HepG2 (cell line): Measurements from ENCODE around the gene STOML1. TPM values are rescaled to one million over a fixed set of nuclear protein-coding genes. Genes with fewer than 3 reads are reported as not detected.
A peak's percentile ranks its signal among the peaks of the same experiment; 100 is the strongest.

Source experiments
- ATAC-seq: fragments of 200-7000 bp; cut with Tn5 transposase; 3 replicates; pipeline ENCODE4 v1.9.1; 2020; ENCODE audit warnings: mild to moderate bottlenecking, moderate library complexity
- BruUV-seq: library from RNA; stranded (reverse); fragments of 400-500 nt; replicated peaks from 2 replicates; lab custom pipeline; 2021; lab: Mats Ljungman, UMichigan
- CTCF ChIA-PET: fragments of 300-600 bp; formaldehyde crosslinking; extraction: SDS; loops from one replicate; lab custom pipeline; 2021; ENCODE audit warnings: low total read pairs, inconsistent platforms, low intra/inter-chr PET ratio; lab: Yijun Ruan, JAX
- POLR2A ChIA-PET: fragments of 350-600 bp; sonication (Branson Sonifier 250); formaldehyde crosslinking; loops from one replicate; lab custom pipeline; 2020; ENCODE audit warnings: antibody characterized with exemption, inconsistent platforms; lab: Yijun Ruan, JAX
- DNase-seq: peaks from one replicate; pipeline ENCODE4 v3.0.0-alpha.2; 2015; ENCODE audit warnings: low spot score
- FAIRE-seq: peaks from 3 replicates; lab custom pipeline; 2011; peaks lifted over from hg19 to GRCh38; lab: Jason Lieb, UNC
- H2AFZ ChIP-seq: one replicate; pipeline ENCODE4 v1.6.1; 2011; ENCODE audit warnings: low read length, inconsistent platforms
- H3K27ac ChIP-seq: fragments of 300-600 bp; 3 replicates; pipeline ENCODE4 v1.8.0; 2011; ENCODE audit warnings: mixed run types, mild to moderate bottlenecking, mixed read lengths, low read length, inconsistent platforms; ENCODE audit not compliant: insufficient read depth; ENCODE audit errors: extremely low read length
- H3K27me3 ChIP-seq, 2 experiments: fragments of 200-600 bp in 1 of 2; 2 replicates in 1 of 2; 3 replicates in 1 of 2; pipeline versions ENCODE4 v1.6.0 to v1.8.0; 2011; ENCODE audit warnings: low read length in 2 of 2, mild to moderate bottlenecking in 2 of 2, moderate library complexity in 2 of 2, inconsistent platforms in 1 of 2; ENCODE audit not compliant: insufficient read depth in 2 of 2, control insufficient read depth in 1 of 2
- H3K36me3 ChIP-seq, 2 experiments: fragments of 200-600 bp in 1 of 2; replicated peaks in 1 of 2; 2 replicates in 1 of 2; 3 replicates in 1 of 2; pipeline versions ENCODE4 v1.5.1 to v1.8.0; 2011; ENCODE audit warnings: low read length in 2 of 2, inconsistent platforms in 1 of 2; ENCODE audit not compliant: insufficient read depth in 2 of 2, control insufficient read depth in 1 of 2
- H3K4me1 ChIP-seq: 2 replicates; pipeline ENCODE4 v1.5.1; 2012; ENCODE audit warnings: low read length, inconsistent platforms; ENCODE audit not compliant: insufficient read depth
- H3K4me2 ChIP-seq: 2 replicates; pipeline ENCODE4 v1.6.0; 2011; ENCODE audit warnings: low read depth, low read length, inconsistent platforms
- H3K4me3 ChIP-seq, 3 experiments: fragments of 200-600 bp in 1 of 3; sonication (generic), shearing (Covaris generic) in 1 of 3; replicated peaks in 1 of 3; 2 replicates each; pipeline ENCODE4 v1.5.1; 2011 to 2016; ENCODE audit warnings: low read length in 3 of 3, inconsistent platforms in 2 of 3, low read depth in 2 of 3, mild to moderate bottlenecking in 2 of 3, control low read depth in 1 of 3, mixed read lengths in 1 of 3; ENCODE audit not compliant: insufficient read depth in 1 of 3
- H3K79me2 ChIP-seq: one replicate; pipeline ENCODE4 v1.6.1; 2011; ENCODE audit warnings: low read length, inconsistent platforms; ENCODE audit not compliant: insufficient read depth
- H3K9ac ChIP-seq: 2 replicates; pipeline ENCODE4 v1.6.0; 2011; ENCODE audit warnings: mild to moderate bottlenecking, low read depth, low read length, inconsistent platforms; ENCODE audit not compliant: insufficient read depth
- H3K9me3 ChIP-seq: 2 replicates; pipeline ENCODE4 v1.5.1; 2012; ENCODE audit warnings: mild to moderate bottlenecking, low read length
- H4K20me1 ChIP-seq: 2 replicates; pipeline ENCODE4 v1.6.0; 2011; ENCODE audit warnings: inconsistent platforms, mild to moderate bottlenecking, low read length, moderate library complexity; ENCODE audit not compliant: insufficient read depth
- BRCA1 ChIP-seq: sonication (generic); formaldehyde crosslinking; IDR thresholded peaks from 2 replicates; pipeline ENCODE4 v1.4.0; 2020; ENCODE audit warnings: missing genetic modification reagents
- GFI1 ChIP-seq: sonication (generic); formaldehyde crosslinking; IDR thresholded peaks from 2 replicates; pipeline ENCODE4 v1.5.0; 2020; ENCODE audit warnings: missing genetic modification reagents, mild to moderate bottlenecking, borderline replicate concordance
- MIER2 ChIP-seq: IDR thresholded peaks from 2 replicates; pipeline ENCODE4 v1.6.1; 2016; ENCODE audit warnings: missing biosample characterization, missing genetic modification reagents
- NPAS2 ChIP-seq: sonication (generic); formaldehyde crosslinking; IDR thresholded peaks from 2 replicates; pipeline ENCODE4 v1.8.0; 2022; ENCODE audit warnings: mild to moderate bottlenecking, missing genetic modification reagents, borderline replicate concordance
- PHF21A ChIP-seq: sonication (generic); formaldehyde crosslinking; IDR thresholded peaks from 2 replicates; pipeline ENCODE4 v1.5.0; 2020; ENCODE audit warnings: mild to moderate bottlenecking, missing genetic modification reagents
- SKI ChIP-seq: fragments of 450-650 bp; IDR thresholded peaks from one replicate; pipeline ENCODE4 v1.6.1; 2018; ENCODE audit warnings: mild to moderate bottlenecking; ENCODE audit not compliant: partially characterized antibody
- ZIK1 ChIP-seq: sonication (generic); formaldehyde crosslinking; IDR thresholded peaks from 2 replicates; pipeline ENCODE4 v1.5.0; 2020; ENCODE audit warnings: mild to moderate bottlenecking, low read depth, missing genetic modification reagents, borderline replicate concordance
- ZNF180 ChIP-seq: sonication (generic); formaldehyde crosslinking; IDR thresholded peaks from 2 replicates; pipeline ENCODE4 v1.4.0; 2020; ENCODE audit warnings: low read depth, missing genetic modification reagents, borderline replicate concordance
- ZNF572 ChIP-seq: sonication (generic); formaldehyde crosslinking; IDR thresholded peaks from 2 replicates; pipeline ENCODE4 v1.5.1; 2020; ENCODE audit warnings: mild to moderate bottlenecking, missing genetic modification reagents
- ZNF761 ChIP-seq: sonication (generic); formaldehyde crosslinking; conservative IDR thresholded peaks from 2 replicates; pipeline ENCODE4 v1.4.0; 2020; ENCODE audit warnings: mild to moderate bottlenecking, missing genetic modification reagents
- WGBS: methylation state at CpG from one replicate; pipeline ENCODE4 v1.1.6; 2017; ENCODE audit warnings: low lambda C conversion rate; 5-methylcytosine and 5-hydroxymethylcytosine counted together
- in situ Hi-C: cut with HindIII; loops from 2 replicates; pipeline ENCODE4 v1.10.0; 2017; ENCODE audit warnings: low pct_unique_long_range_greater_than_20kb; ENCODE audit not compliant: extremely low pct_ligation_motif_present
- intact Hi-C: fragments of 100-400 bp; cut with micrococcal nuclease; formaldehyde crosslinking; loops from one replicate; pipeline ENCODE4 v1.10.0; 2022; ENCODE audit not compliant: unreplicated experiment
- polyA plus RNA-seq, 8 experiments: library from polyadenylated mRNA; depleted of rRNA in 3 of 8; stranded (reverse) in 7 of 8; unstranded in 1 of 8; fragments of >200 nt; fragmentation: Illumina TruSeq in 4 of 8; extraction: Trizol in 4 of 8; gene quantifications; 2 replicates each; pipeline versions ENCODE4 v1.2.1 to v1.2.3, GENCODE V29; 2011 to 2016; ENCODE audit warnings: low read depth in 4 of 8, missing spikeins in 1 of 8, mixed read lengths in 1 of 8; ENCODE audit not compliant: insufficient read depth in 1 of 8
- total RNA-seq, 5 experiments: library from RNA; depleted of rRNA; stranded (reverse); fragments of >200 nt; fragmentation: Illumina TruSeq; extraction: Trizol; gene quantifications; 2 replicates each; pipeline ENCODE4 v1.2.3, GENCODE V29; 2016; ENCODE audit warnings: low read depth in 1 of 5
- TF ChIP-seq, protein P1 (sequence below): sonication (generic); formaldehyde crosslinking; conservative IDR thresholded peaks from 2 replicates; pipeline ENCODE4 v1.4.0; 2020; ENCODE audit warnings: missing genetic modification reagents
- TF ChIP-seq, protein P2 (sequence below): sonication (generic); formaldehyde crosslinking; IDR thresholded peaks from 2 replicates; pipeline ENCODE4 v1.4.0; 2020; ENCODE audit warnings: missing genetic modification reagents; ENCODE audit errors: not compliant biosample characterization
- TF ChIP-seq, protein P3 (sequence below): sonication (generic); formaldehyde crosslinking; IDR thresholded peaks from 2 replicates; pipeline ENCODE4 v1.4.0; 2020; ENCODE audit warnings: mild to moderate bottlenecking, low read depth, missing genetic modification reagents

STOML1 gene
- total and polyA plus RNA-seq, 2 of the 13 experiments (the other 11 are each of a cell fraction or from before 2014, with no cell fraction given): 3.5 to 3.7 TPM

DNA sequence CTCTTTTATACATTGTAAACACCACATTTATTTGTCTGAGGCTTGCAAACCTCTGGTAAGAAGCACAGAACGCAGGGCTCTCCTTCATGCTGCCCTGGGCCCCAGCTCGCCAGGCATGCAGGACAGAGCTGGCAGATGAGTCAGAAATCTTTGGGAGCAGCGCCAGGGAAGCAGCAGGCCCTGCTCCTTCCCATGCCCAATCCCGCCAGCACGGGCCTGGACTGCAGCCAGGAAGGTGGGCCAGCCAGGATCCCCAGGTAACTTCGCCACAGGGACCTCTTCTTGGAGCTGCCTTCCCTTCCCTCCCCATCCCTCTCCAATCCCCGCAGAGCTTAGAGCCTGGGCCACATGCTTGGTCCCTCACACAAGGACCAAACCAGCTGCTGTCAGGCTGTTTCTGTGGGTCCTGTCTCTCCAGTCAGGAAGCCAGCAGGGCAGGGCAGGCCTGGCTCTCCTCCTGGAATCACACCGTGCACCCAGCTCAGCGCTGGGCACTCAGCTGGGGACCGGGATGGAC lies 8.8 kb downstream of the STOML1 start (continued):
- TF ChIP-seq, protein P1, sequence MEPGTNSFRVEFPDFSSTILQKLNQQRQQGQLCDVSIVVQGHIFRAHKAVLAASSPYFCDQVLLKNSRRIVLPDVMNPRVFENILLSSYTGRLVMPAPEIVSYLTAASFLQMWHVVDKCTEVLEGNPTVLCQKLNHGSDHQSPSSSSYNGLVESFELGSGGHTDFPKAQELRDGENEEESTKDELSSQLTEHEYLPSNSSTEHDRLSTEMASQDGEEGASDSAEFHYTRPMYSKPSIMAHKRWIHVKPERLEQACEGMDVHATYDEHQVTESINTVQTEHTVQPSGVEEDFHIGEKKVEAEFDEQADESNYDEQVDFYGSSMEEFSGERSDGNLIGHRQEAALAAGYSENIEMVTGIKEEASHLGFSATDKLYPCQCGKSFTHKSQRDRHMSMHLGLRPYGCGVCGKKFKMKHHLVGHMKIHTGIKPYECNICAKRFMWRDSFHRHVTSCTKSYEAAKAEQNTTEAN (CRISPR knock-in tag): no peak
- TF ChIP-seq MIER2 (no peak), ZNF180 (no peak), SKI (no peak)
- TF ChIP-seq, all 625 proteins: peak for 0

DNA sequence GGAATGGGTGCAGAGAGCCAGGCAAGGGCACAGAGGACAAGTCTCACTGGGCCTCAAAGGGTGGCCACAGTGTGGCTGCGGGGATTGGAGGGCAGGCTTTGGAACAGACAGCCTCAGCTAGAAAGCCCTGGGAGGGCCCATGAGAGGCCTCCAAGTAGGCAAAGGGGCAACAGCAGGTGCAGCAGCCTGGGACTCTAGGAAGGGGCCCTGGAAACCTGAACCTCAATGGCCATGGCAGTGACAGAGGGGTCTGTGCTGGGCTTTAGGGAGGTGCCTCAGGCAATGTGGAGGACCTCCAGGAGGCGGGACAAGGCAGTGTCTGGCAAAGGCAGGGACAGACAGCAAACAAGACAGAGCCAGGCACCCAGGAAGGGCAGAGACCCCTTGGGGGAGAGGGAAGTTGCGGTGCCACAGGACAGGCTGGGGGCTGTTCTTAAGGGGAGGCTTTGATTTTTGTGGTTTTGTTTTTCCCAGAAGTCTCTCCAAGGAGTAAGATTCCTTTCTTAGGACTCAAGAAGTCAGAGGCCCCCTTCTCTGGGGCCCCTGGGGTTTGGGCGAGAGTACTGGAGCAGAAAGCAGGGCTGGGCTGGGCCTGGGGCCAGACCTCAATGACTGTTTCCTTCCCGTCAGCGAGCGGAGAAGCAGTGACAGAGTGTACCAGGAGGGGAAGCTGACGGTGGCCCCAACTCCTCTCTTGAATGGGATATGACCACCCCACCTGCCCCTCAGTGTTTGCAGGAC lies 9.7 kb downstream of the STOML1 start:
- H3K27ac ChIP-seq: no peak overlapping the region
- H3K9ac ChIP-seq: no peak overlapping the region
- POLR2A ChIA-PET: no interaction called here
- WGBS: 61% methylated on average over 6 of the region's 8 CpGs
- H3K27me3 ChIP-seq: no peaks in the 10 kb centered on the region; a peak in 1 of 5 replicates
- no peak for FAIRE-seq
- TF ChIP-seq NPAS2 (CRISPR knock-in tag): no peak
- no peak for TF ChIP-seq ZNF572 (CRISPR knock-in tag)
- TF ChIP-seq ZNF761 (CRISPR knock-in tag): no peak
- TF ChIP-seq, protein P2, sequence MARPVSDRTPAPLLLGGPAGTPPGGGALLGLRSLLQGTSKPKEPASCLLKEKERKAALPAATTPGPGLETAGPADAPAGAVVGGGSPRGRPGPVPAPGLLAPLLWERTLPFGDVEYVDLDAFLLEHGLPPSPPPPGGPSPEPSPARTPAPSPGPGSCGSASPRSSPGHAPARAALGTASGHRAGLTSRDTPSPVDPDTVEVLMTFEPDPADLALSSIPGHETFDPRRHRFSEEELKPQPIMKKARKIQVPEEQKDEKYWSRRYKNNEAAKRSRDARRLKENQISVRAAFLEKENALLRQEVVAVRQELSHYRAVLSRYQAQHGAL (CRISPR knock-in tag): no peak
- TF ChIP-seq PHF21A (CRISPR knock-in tag): no peak
- TF ChIP-seq, protein P3, sequence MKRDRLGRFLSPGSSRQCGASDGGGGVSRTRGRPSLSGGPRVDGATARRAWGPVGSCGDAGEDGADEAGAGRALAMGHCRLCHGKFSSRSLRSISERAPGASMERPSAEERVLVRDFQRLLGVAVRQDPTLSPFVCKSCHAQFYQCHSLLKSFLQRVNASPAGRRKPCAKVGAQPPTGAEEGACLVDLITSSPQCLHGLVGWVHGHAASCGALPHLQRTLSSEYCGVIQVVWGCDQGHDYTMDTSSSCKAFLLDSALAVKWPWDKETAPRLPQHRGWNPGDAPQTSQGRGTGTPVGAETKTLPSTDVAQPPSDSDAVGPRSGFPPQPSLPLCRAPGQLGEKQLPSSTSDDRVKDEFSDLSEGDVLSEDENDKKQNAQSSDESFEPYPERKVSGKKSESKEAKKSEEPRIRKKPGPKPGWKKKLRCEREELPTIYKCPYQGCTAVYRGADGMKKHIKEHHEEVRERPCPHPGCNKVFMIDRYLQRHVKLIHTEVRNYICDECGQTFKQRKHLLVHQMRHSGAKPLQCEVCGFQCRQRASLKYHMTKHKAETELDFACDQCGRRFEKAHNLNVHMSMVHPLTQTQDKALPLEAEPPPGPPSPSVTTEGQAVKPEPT (CRISPR knock-in tag): no peak
- TF ChIP-seq ZIK1 (CRISPR knock-in tag): no peak
- TF ChIP-seq BRCA1 (CRISPR knock-in tag): no peak
- no peak for TF ChIP-seq GFI1 (CRISPR knock-in tag)
- no peaks in the 10 kb centered on the region for H3K36me3 ChIP-seq
- H3K79me2 ChIP-seq: no peaks in the 10 kb centered on the region
- no peaks in the 10 kb centered on the region for H3K4me1 ChIP-seq
- H2AFZ ChIP-seq: no peak overlapping the region
- in situ Hi-C loops: no loop called here
- no peak overlapping the region for H3K4me2 ChIP-seq
- no TSS peak for BruUV-seq
- intact Hi-C loops: no loop called here
- peak; percentile 40; the same call in 2 of the 3 replicates for ATAC-seq
- H3K4me3 ChIP-seq: no peak overlapping the region
- no peaks in the 10 kb centered on the region for H3K9me3 ChIP-seq
- no peaks in the 10 kb centered on the region for H4K20me1 ChIP-seq
- DNase-seq: no peak
- CTCF ChIA-PET: no interaction called here
